ENCODE data around the gene SLAMF1. TPM values are rescaled to one million over a fixed set of nuclear protein-coding genes. Genes with fewer than 3 reads are reported as not detected.
"Not testable (repeated sequence)": the region's sequence is repeated elsewhere in the genome, so short reads cannot be mapped to it uniquely, and the experiment has no call there.

Gene SLAMF1
- total RNA-seq, 1 donor from 2014 or later, result not detected

DNA sequence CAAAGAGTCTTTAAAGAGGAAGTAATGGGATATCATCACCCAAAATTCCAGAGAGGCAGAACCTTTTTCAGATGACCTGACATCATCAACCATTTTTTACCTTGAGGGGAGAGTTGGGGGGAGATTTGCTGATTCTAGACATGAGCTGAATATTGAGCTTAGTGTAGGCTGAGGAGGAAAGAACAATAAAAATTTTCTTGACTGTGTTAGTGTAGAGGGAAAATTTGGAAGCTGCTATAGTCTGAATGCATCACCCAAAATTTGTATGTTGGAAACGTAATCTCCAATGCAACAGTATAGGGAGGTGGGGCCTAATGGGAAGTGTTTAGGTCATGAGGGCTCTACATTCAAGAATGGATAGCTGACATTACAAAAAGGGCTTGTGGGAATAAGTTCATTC is 49.8 kb downstream of the SLAMF1 start:
- H3K4me1 Mint-ChIP-seq (ENCODE audit: unreplicated experiment), result no peaks in the 10 kb centered on the region
- peaks cover 16% of the 10 kb centered on the region for H3K9me3 Mint-ChIP-seq (ENCODE audit: unreplicated experiment)

DNA sequence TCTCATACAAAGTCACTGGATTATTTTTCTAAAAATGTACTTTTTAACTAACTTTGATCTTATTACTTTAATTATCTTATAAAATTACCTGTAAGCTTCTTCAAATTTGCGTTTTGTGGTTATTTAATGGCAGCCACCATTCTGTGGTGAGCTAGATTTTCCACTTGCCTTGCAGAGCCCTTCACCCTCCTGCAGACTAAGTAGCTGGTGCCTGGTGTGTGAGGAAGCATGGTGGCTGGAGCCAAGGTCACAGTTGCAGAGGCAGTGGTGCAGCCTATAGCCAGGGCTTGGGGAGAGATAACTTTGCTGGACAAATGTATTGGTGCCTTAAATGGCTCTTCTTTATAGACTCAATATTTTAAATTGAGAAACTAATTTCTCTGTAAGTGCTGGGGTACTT is 56.4 kb downstream of the SLAMF1 start:
- peaks cover 11% of the 10 kb centered on the region for H3K27me3 Mint-ChIP-seq (ENCODE audit: unreplicated experiment)
- H3K4me3 Mint-ChIP-seq (ENCODE audit: unreplicated experiment), result no peak overlapping the region
- H3K27ac Mint-ChIP-seq (ENCODE audit: unreplicated experiment), result no peak overlapping the region
- H3K36me3 Mint-ChIP-seq (ENCODE audit: unreplicated experiment), result no peaks in the 10 kb centered on the region
- TF ChIP-seq, protein P1, sequence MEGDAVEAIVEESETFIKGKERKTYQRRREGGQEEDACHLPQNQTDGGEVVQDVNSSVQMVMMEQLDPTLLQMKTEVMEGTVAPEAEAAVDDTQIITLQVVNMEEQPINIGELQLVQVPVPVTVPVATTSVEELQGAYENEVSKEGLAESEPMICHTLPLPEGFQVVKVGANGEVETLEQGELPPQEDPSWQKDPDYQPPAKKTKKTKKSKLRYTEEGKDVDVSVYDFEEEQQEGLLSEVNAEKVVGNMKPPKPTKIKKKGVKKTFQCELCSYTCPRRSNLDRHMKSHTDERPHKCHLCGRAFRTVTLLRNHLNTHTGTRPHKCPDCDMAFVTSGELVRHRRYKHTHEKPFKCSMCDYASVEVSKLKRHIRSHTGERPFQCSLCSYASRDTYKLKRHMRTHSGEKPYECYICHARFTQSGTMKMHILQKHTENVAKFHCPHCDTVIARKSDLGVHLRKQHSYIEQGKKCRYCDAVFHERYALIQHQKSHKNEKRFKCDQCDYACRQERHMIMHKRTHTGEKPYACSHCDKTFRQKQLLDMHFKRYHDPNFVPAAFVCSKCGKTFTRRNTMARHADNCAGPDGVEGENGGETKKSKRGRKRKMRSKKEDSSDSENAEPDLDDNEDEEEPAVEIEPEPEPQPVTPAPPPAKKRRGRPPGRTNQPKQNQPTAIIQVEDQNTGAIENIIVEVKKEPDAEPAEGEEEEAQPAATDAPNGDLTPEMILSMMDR (IDR thresholded peaks at IDR 0.05), result no peak
- H3K4me1 Mint-ChIP-seq (ENCODE audit: unreplicated experiment), result no peaks in the 10 kb centered on the region
- no peaks in the 10 kb centered on the region for H3K9me3 Mint-ChIP-seq (ENCODE audit: unreplicated experiment)
- no peak for DNase-seq (ENCODE audit: extremely low spot score, unreplicated experiment)

More for the DNA sequence above, 49.8 kb downstream of the SLAMF1 start:
- no peak overlapping the region for H3K27ac Mint-ChIP-seq (ENCODE audit: unreplicated experiment)
- no peak overlapping the region for H3K4me3 Mint-ChIP-seq (ENCODE audit: unreplicated experiment)
- H3K27me3 Mint-ChIP-seq (ENCODE audit: unreplicated experiment), result peaks cover 8% of the 10 kb centered on the region
- no peaks in the 10 kb centered on the region for H3K36me3 Mint-ChIP-seq (ENCODE audit: unreplicated experiment)
- DNase-seq (ENCODE audit: extremely low spot score, unreplicated experiment), result no peak
- TF ChIP-seq, protein P1 (IDR thresholded peaks at IDR 0.05), result no peak

DNA sequence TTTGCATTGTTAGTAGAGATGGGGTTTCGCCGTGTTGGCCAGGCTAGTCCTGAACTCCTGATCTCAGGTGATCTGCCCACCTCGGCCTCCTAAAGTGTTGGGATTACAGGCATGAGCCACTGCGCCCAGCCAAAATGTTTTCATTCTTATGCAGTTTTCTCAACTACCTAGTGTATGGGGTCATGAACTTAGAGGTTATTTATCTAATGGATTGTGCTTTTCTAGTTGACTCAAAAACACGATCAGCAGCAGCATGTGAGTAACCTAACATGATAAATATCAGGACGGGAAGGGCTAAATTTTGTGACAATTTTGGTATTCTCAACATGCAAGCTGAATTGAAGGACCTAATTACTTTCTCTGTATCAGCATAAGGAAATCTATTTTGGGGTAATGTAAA is 58.4 kb downstream of the SLAMF1 start:
- H3K27me3 Mint-ChIP-seq (ENCODE audit: unreplicated experiment), result peaks cover 14% of the 10 kb centered on the region
- TF ChIP-seq, protein P1 (IDR thresholded peaks at IDR 0.05), result no peak
- no peaks in the 10 kb centered on the region for H3K9me3 Mint-ChIP-seq (ENCODE audit: unreplicated experiment)
- H3K36me3 Mint-ChIP-seq (ENCODE audit: unreplicated experiment), result no peaks in the 10 kb centered on the region
- no peaks in the 10 kb centered on the region for H3K4me1 Mint-ChIP-seq (ENCODE audit: unreplicated experiment)
- no peak overlapping the region for H3K4me3 Mint-ChIP-seq (ENCODE audit: unreplicated experiment)
- no peak overlapping the region for H3K27ac Mint-ChIP-seq (ENCODE audit: unreplicated experiment)
- no peak for DNase-seq (ENCODE audit: extremely low spot score, unreplicated experiment)

DNA sequence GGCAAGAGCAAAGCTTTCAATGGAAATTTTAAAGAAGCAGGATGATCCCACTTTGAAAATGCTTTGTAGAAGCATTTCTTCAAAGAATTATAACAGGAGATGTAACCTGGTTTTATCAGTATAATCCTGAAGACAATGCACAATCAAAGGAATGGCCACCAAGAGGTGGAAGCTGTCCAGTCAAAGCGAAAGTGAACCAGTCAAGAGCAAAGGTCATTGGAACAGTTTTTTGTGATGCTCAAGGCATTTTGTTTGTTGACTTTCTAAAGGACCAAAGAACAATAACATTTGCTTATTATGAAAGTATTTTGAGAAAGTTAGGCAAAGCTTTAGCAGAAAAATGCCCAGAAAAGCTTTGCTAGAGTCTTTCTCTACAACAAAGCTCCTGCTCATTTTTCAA is 62.1 kb downstream of the SLAMF1 start:
- Mint-ChIP-seq H3K4me1 (ENCODE audit: unreplicated experiment) (no peaks in the 10 kb centered on the region), H3K27ac (ENCODE audit: unreplicated experiment) (no peak overlapping the region), H3K4me3 (ENCODE audit: unreplicated experiment) (no peak overlapping the region), H3K36me3 (ENCODE audit: unreplicated experiment) (no peaks in the 10 kb centered on the region), H3K27me3 (ENCODE audit: unreplicated experiment) (peaks cover 9% of the 10 kb centered on the region), H3K9me3 (ENCODE audit: unreplicated experiment) (no peaks in the 10 kb centered on the region)
- no peak for DNase-seq (ENCODE audit: extremely low spot score, unreplicated experiment)
- TF ChIP-seq, protein P1 (IDR thresholded peaks at IDR 0.05), result no peak

DNA sequence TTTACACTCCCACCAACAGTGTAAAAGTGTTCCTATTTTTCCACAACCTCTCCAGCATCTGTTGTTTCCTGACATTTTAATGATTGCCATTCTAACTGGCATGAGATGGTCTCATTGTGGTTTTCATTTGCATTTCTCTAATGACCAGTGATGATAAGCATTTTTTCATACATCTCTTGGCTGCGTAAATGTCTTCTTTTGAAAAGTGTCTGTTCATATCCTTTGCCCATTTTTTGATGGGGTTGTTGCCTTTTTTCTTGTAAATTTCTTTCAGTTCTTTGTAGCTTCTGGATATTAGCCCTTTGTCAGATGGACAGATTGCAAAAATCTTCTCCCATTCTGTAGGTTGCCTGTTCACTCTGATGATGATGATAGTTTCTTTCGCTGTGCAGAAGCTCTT is 63.9 kb downstream of the SLAMF1 start:
- not testable (repeated sequence) for H3K9me3 Mint-ChIP-seq (ENCODE audit: unreplicated experiment); DNase-seq (ENCODE audit: extremely low spot score, unreplicated experiment); H3K4me1 Mint-ChIP-seq (ENCODE audit: unreplicated experiment); H3K27me3 Mint-ChIP-seq (ENCODE audit: unreplicated experiment); H3K27ac Mint-ChIP-seq (ENCODE audit: unreplicated experiment); H3K4me3 Mint-ChIP-seq (ENCODE audit: unreplicated experiment); H3K36me3 Mint-ChIP-seq (ENCODE audit: unreplicated experiment)

DNA sequence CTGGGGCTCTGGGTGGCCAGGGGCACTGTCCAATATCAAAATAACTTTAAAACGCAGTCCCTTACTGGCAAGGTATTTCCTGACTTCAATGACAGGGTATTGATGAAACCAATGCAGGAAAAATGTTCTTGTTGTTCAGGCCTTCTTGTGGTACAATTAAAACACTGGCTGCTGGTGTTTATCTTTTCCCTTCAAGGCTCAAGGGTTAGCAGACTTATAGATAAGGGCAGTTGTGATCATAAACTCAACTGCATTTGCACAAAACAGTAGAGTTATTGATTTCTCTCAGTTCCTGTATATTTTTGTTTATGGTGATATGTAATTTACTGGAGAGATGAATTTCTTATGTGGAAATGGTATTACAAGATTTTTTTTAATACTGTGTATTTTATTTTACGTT is 64.9 kb downstream of the SLAMF1 start:
- TF ChIP-seq, protein P1 (IDR thresholded peaks at IDR 0.05), result no peak
- no peaks in the 10 kb centered on the region for H3K4me1 Mint-ChIP-seq (ENCODE audit: unreplicated experiment)
- H3K27ac Mint-ChIP-seq (ENCODE audit: unreplicated experiment), result no peak overlapping the region
- no peak for DNase-seq (ENCODE audit: extremely low spot score, unreplicated experiment)
- H3K36me3 Mint-ChIP-seq (ENCODE audit: unreplicated experiment), result no peaks in the 10 kb centered on the region
- H3K27me3 Mint-ChIP-seq (ENCODE audit: unreplicated experiment), result peaks cover 11% of the 10 kb centered on the region
- no peak overlapping the region for H3K4me3 Mint-ChIP-seq (ENCODE audit: unreplicated experiment)
- H3K9me3 Mint-ChIP-seq (ENCODE audit: unreplicated experiment), result no peaks in the 10 kb centered on the region
